Renal cortex interstitium (tissue), 11 donors: ENCODE measurements around the gene CORO1C. TPM values are rescaled to one million over a fixed set of nuclear protein-coding genes. Genes with fewer than 3 reads are reported as not detected.

Source experiments
- DNase-seq, 11 donors: peaks; one replicate each; pipeline ENCODE4 v3.0.0-alpha.2; 2013; ENCODE audit warnings: low read depth in 9 of 11, low spot score in 4 of 11; ENCODE audit errors: extremely low read depth in 1 of 11
- polyA plus RNA-seq, 3 donors: library from polyadenylated mRNA; unstranded; fragments of 120-200 nt; gene quantifications; one replicate each; pipeline ENCODE4 v1.2.1, GENCODE V29; 2013; ENCODE audit not compliant: insufficient read length in 3 of 3

Gene CORO1C
- polyA plus RNA-seq, 3 donors = 56.2 to 65.8 (median 60.5) TPM

GRCh38 chr12:108616941-108617858, 114.1 kb downstream of the CORO1C start:
- no peak for DNase-seq

- no peak for DNase-seq
These were observed 115.0 kb downstream of the CORO1C start for GRCh38 chr12:108616359-108616758.

DNA sequence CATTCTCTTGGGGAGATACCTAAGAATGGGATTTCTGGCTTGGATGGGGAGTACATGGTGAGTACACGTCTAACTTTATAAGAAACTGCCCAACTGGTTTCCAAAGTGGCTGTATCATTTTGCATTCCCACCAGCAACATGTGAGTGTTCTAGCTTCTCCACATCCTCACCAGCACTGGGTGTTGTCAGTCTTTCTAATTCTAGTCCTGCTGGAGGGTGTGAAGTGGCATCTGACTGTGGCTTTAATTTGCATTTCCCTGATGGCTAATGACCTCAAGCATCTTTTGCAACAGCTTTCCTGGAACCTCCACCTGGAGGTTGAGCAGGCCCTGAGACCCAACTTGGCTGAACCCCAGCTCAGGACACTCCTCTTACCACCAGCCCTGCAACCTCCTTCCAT, 115.4 kb downstream of the CORO1C start:
- no peak for DNase-seq

DNA sequence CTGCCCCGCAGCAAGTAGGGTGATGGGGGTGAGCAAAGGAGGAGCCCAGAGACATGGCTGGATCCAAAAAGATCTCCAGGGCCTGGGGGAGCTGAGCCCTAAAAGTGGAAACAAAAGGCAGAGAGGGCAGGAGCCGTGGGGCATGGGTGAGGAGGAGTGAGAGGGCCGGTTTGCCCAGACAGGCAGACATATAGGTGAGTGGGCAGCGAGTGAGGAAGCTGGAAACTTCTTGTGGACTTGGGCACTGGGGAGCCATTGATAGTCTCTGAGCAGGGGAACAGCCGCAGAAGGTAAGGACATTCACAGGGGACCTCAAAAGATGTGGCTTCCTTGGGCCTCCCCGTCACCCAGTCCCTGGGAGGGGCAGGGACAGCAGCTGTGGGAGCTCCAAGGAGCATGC, 116.7 kb downstream of the CORO1C start:
- DNase-seq = no peak

DNA sequence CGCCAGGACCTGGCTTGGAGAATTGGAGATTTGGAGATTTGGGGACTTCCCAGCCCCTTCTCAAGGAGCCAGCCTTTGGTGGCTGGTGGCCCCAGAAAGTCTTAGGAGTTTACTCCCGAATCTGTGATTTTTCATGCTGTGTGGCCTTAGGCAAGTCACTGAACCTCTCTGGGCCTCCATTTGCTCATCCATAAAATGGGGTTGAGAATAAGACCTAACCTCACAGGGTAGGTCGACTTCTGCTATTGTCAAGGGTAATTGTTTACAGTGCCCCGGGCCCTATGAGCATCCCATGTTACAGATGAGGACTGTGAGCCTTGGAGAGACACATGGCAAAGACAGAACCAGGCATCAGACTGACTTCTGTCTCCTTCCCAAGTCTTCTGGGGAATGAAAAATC, 117.3 kb downstream of the CORO1C start:
- DNase-seq = no peak

- DNase-seq = no peak
These were observed 117.8 kb downstream of the CORO1C start for GRCh38 chr12:108613548-108613947.

GRCh38 chr12:108612788-108613282, 118.5 kb downstream of the CORO1C start:
- DNase-seq = no peak

- DNase-seq = no peak
These were observed 119.4 kb downstream of the CORO1C start for GRCh38 chr12:108611884-108612415.

DNA sequence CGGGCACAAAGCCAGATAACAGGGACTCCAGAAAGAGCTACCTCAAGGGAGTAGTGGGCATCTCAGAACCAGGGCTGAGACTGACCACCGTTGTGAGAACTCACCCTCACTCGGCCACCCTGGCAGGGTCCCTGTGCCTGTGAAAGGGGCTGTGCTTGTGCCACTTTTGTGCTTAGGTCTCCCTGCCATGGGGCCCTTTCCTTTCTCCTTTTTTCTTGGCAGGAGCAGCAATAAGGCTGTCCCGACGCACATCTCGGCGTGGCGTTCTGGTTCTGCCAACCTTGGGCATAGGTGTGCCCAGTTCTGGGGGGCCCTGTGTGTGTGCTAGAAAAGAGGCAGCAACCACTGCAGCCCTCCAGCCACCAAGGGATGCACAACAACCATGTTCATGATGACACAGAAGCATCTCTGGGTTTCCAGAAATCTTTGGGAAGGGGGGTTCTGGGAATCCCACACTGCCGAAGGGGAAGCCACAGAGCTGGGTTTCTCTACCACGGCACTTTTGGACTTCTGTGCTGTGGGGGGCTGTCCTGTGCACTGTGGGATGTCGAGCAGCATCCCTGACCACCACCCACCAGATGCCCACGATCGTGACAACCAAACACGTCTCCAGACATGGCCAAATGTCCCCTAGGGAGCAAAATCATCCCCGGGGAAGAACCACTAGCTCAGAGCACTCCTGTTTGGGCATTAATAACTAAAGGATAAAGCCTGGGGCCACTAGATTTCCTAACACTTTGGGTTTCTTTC, 120.3 kb downstream of the CORO1C start:
- DNase-seq = no peak

DNA sequence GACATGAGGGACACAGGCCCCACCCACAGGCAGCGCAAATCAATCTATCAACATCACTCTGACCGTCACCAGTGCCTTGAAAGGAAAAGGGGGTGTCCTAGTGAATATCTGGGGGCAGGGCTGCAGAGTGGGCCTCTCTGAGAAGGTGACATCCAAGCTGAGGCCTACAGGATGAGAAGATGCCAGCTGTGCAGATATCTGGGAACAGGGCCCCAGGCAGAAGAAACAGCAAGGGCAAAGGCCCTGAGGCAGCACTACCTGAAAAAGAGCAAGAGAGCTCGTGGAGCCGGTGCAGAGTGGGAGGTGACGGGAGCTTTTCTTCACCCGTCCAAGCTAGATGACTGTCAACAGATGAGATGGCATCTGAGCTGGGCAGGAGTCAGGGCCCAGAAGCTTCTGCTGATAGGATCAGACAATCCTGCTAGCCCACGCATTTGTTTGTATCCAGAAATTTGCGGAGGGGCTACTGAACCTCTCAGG, 120.9 kb downstream of the CORO1C start:
- no peak for DNase-seq

DNA sequence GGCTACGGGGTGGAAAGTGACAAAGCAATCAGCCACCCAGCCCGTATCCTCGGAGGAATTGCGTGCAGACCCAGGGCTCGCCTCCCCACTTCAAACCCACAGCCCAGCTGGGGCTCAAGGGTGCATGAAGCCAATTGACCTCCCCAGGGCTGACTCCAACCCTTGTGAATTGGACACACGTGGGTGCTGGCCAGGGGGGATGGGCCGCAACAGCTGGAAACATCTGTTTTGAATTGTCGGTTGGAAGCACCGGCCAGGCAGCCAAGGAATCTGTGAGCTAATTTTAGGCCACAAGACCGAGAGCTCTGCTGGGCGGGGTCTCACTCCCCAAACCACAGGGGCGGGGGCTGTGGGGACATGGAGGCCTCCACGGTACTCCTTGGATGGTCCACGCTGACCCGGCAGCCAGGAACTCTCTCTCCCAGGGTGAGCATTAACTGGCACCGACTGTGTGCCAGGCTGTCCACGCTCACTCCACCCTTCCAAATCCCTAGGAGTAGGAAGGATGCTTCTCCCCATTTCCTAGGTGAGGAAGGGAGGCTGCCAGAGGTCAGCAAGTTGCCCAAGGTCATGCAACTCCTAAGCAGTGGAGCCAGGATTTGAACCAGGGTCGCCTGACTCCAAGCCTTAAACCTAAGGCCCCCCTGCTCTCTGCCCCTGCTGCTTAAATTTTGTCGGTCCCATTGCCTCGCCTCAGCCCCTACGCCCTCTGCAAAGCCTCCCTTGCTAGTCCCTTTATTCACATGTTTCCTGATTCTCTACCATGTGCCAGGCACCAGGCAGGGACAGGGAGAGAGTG, 121.6 kb downstream of the CORO1C start:
- DNase-seq = peak in 9 of 11 donors; percentile 65 to 86 (median 80)

DNA sequence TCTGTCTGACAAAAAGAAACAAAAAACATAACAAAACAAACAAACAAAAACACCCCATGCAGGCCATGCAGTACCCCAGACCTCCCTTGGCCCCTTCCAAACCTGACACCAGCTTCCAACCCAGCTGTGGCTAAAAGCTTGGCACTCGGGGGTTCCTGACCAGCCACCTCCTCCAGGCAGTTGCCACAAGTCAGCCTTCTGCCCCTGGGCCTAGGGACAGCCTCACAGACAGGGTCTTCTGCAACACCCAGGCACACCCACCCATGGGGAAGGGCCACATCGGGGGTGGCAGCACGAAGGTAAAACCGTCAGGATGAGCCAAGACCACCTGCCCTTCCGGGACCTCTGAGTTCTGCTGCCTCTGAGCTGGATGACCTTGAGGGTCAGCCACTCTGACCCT, 122.7 kb downstream of the CORO1C start:
- DNase-seq = no peak

GRCh38 chr12:108607981-108608600, 123.2 kb downstream of the CORO1C start:
- no peak for DNase-seq

DNA sequence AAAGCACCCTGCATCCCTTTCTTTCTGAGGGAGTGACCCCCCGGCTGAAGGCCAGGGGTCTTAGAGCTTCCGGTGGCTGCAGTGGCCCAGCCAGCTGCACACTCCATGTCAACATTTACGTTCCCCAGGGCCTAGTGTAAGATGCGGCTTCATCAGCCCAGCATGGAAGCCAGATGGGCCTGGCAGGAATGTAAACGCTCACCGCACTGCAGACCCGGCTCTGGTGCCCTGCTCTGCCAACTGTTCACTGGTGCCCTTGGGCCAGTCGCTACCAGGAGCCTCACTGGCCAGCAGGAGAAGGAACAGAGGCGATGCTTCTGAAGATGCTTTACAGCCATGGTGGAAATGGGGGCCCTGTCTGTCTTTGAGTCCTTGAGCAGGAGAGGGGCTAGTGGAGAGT, 124.8 kb downstream of the CORO1C start:
- DNase-seq = no peak

GRCh38 chr12:108605690-108606406, 125.5 kb downstream of the CORO1C start:
- no peak for DNase-seq

- no peak for DNase-seq
These were observed 126.2 kb downstream of the CORO1C start for GRCh38 chr12:108605000-108605689.

DNA sequence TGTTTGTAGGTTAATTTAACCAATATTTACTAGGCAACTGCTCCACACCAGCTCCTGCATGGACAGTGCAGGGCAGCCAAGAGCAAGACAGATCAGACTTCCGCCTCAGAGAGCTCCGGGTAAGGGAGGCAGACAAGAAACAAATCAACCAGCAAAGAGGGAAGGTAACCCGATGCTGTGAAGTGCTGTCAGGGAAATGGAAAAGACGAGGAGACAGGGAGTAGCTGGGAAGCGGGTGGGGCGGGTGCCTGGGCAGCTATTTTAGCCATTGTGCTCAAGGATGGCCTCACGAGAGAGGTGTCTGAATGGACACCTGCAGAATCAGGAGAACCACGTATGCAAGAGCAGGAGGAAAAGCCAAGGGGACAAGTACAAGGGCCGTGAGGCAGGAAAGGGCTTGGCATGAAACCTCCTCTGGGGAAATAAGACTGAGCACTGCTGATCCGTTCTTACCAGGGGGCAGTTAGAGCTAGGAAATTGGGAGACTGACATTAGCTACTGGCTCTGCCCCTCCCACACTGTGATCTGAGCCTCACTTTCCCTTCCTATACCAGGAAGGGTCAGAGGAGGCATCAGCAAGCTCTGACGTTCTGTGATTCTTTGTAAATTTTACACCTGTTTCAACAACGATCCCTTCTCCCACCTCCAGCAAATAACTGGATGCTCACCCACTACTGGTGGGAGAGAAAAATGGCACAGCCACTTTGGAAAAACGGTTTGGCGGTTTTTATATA, 126.9 kb downstream of the CORO1C start:
- no peak for DNase-seq
